ENCODE measurements around the gene PLEK.

The PLEK gene

DNA sequence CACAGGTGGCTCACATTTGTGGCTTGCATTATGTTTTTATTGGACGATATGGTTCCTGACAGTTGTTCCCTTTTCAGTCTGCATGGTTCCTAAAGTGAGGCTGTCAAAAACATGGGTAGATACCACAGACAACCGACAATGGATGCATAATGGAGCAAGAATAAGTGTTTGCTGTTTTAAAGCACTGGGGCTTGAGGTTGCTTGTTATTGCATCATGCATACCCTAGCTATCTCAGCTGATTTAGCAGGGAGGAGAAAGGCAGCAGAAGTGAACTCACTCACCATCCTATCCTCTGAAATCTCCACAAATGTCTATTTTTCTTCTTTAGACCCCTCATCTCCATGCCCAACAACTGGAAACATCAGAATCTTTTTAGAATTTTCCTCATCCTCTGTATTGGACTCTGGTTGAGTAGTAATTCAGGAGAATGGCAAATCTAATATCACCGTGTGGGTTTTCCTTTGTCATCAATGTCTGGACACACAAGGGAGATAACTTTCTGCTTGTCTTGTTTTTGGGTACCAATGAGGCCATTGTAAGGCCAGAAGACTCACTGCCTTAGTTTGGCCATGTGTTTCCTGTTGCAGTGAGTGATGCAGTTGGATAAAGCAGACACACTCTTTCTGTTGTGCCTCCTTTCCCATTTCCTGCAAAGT, 55.3 kb downstream of the PLEK start:
- TF ChIP-seq, protein P1, sequence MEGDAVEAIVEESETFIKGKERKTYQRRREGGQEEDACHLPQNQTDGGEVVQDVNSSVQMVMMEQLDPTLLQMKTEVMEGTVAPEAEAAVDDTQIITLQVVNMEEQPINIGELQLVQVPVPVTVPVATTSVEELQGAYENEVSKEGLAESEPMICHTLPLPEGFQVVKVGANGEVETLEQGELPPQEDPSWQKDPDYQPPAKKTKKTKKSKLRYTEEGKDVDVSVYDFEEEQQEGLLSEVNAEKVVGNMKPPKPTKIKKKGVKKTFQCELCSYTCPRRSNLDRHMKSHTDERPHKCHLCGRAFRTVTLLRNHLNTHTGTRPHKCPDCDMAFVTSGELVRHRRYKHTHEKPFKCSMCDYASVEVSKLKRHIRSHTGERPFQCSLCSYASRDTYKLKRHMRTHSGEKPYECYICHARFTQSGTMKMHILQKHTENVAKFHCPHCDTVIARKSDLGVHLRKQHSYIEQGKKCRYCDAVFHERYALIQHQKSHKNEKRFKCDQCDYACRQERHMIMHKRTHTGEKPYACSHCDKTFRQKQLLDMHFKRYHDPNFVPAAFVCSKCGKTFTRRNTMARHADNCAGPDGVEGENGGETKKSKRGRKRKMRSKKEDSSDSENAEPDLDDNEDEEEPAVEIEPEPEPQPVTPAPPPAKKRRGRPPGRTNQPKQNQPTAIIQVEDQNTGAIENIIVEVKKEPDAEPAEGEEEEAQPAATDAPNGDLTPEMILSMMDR (conservative IDR thresholded peaks at IDR 0.05; ENCODE audit: low read depth, low read length): no peak
- H3K4me3 ChIP-seq (ENCODE audit: low read depth, low read length): no peak overlapping the region
- DNase-seq (ENCODE audit: low read depth): peak; percentile 70

DNA sequence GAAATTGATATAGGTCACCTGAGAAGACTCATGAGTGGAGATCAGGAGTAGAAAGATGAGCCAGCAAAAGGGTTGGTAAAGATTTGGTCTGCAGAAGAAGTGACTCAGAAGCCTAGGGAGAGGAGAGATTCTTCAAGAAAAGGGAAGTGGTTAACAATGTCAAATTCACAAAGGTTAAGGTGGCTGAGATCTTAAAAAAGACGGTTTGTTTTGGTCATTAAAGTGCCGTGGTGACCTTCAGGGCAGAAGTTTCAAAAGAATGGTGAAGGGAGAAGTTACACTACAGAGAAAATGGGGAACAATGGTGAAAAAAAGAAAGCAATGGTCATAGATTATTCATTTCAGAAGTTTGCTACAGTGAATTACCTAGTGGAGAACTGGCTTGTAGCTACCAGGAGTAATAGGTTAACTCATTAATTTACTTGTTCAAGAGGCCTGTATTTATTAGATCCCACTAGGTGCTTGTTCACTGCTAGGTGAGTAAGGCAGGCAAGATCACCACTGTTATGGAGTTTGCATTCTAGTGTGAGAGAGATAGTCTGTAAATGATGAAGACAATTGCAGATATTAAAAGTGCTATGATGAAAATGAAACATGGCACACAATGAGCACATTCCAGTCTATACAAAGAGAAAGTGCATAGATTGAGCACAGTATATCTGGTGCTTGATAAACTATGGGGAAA, 59.0 kb downstream of the PLEK start:
- TF ChIP-seq, protein P1 (conservative IDR thresholded peaks at IDR 0.05; ENCODE audit: low read depth, low read length): no peak
- DNase-seq (ENCODE audit: low read depth): no peak
- no peak overlapping the region for H3K4me3 ChIP-seq (ENCODE audit: low read depth, low read length)

DNA sequence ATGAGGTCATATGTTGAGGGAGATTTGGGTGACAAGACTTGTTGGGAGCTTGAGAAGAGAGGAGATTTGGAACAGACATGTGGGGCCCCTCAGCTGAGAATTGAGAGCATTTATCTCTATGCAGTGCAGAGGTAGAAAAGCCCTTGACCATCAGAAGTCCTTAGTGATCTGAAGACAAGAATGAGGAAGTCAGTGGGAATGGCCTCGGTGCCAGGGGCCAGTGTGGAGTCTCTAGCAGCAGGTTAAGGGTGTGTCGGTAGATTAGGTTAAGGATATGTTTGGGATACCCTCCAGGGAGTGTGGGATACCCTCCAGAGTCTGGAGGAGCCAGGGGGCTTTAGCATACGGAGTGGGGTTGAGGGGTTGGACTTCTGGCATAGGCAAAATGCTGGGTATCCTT, 60.4 kb downstream of the PLEK start:
- H3K4me3 ChIP-seq (ENCODE audit: low read depth, low read length): no peak overlapping the region
- TF ChIP-seq, protein P1 (conservative IDR thresholded peaks at IDR 0.05; ENCODE audit: low read depth, low read length): no peak
- no peak for DNase-seq (ENCODE audit: low read depth)

DNA sequence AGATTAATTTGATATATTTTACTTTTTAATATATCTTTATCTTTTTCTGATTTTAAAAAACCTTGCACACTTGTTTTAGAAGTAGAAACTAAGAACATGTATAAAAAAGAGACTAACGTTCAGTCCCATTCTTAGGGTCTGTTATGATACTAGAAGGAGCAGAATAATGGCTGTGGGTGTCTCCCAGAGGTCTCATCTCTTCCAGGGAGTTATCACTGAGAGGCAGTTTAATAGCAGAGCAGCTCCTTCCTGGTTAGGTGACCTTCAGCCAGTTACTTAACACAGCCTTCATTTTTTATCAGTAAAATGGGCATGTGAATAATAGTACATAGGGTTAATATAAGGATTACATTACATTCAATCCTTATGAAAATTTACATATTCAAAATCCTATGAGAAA, 61.4 kb downstream of the PLEK start:
- H3K4me3 ChIP-seq (ENCODE audit: low read depth, low read length): no peak overlapping the region
- DNase-seq (ENCODE audit: low read depth): no peak
- TF ChIP-seq, protein P1 (conservative IDR thresholded peaks at IDR 0.05; ENCODE audit: low read depth, low read length): no peak

DNA sequence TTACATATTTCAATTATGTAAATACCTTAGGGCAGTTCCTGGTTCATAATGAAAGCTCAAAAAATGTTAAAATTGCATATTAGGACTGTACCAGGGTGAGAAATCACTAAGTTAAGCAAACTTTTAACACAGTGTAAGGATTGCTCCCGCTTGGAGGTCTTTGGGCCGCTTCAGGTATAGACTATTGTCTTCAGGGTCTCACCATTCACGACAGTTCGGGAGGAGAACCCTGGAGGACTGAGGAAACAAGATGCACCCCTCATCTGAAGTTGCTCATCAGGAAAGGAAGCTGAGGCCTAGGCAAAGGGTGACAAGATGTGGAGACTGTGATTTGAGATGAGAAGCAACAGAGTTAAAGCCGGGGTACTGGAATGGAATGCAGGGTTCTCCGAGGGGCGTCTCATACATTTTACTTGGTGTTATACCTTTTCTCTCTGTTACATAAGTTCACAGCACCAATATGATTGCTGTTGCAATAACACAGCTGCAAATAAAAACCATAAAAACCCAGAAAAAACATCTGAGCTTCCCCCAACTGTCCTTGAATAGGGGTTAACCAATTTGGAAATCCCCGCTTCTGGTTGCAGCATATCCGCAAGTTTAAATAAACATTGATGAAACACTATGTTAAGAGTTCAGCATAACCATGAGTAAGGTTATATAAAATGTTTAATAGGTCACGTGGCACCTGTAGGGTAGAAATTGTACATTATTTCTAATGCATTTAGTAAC, 61.9 kb downstream of the PLEK start:
- no peak overlapping the region for H3K4me3 ChIP-seq (ENCODE audit: low read depth, low read length)
- DNase-seq (ENCODE audit: low read depth): peak; percentile 89
- TF ChIP-seq, protein P1 (conservative IDR thresholded peaks at IDR 0.05; ENCODE audit: low read depth, low read length): no peak

DNA sequence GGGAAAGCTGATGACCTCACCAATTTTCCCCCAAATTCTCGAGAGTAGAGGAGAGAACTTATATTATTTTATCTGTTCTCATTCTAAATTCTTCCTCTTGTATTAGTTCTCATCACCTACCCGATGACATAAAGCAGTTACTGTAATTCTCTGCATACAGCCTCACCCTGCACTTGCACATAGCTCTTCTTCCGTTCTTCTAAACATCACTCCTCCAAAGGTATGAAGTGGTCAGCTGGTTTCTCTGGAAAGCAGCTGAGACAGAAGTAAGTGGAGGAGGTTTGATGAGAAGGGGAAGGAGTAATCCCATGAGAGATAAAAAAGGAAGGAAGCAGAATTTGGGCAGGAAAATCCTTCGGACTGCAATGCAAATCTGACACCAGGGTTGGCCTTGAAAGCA, 63.0 kb downstream of the PLEK start:
- peak; percentile 61 for DNase-seq (ENCODE audit: low read depth)
- no peak overlapping the region for H3K4me3 ChIP-seq (ENCODE audit: low read depth, low read length)
- TF ChIP-seq, protein P1 (conservative IDR thresholded peaks at IDR 0.05; ENCODE audit: low read depth, low read length): no peak
